Stimulated activated CD8-positive, alpha-beta memory T cell treated with anti-CD3 and anti-CD28 coated beads, Interleukin-4, amount 100 ng/mL, for 4 hours (primary cell): Measurements from ENCODE around the gene COL5A2.

Experiments
- DNase-seq, 2 donors: peaks; one replicate each; pipeline ENCODE4 v3.0.0-alpha.2; 2020; ENCODE audit warnings: low read depth in 2 of 2, low spot score in 1 of 2

COL5A2 gene

DNA sequence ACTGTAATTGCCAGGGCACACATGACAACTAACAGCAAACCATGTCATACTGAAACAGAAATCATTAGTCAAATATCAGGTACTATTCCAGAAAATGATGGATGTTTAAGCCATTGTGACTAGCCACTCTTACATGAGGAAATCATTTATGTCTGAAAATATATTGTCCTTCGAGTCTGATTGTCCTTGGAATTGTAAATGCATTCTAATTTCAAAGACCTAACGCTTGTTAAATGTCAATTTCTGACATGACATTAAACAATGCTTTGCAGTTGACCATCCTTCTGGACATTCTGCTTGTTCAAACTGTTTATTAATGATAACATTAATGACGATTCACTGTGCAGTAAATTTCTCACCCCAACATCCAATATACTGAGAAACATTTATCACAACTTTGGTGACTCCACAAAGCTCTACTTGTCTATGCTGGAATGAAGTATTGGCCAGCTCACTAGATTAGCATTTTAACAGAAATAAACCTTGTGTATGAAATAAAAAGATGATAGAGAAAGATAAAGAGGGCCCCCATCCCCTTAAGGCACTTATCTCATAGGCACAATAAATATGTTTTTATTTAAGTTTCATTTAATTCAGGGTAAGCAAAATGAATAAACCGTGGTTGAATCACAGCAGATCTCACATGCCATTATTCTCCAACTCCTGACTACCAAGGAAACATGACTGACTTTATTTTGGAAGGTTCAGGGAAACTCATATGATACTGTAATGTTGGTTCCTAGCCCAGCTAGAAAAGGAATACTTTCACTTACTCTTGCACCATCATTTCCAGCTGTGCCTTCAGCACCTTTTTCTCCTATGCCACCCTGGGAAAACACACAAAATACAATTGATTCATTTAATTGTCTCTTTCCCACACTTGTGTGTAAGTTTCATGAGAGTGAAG lies 123.1 kb downstream of the COL5A2 start:
- DNase-seq, result no peak

DNA sequence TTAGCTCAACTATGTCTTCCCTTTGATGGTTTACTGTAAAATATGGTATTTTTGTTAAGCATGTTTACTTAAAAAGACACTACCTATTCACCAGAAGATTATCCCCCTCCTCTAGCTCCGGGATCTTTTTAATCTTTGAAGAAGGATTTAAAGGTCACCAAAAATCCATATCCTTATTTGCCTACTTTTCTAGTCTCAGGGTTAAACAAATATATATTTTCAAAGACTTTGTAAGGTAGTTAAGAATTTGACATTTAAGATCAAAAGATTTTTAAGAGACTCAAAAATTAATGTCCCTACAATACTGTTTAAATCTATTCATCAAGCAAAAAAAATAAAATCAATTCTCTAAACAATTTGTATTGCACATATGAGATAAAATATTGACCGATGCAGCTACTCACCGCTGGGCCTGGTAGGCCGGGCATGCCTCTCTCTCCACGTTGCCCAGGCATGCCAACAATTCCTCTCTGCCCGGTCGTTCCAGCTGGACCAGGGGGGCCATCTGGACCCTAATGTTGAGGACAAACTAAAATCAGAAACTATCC lies 129.3 kb downstream of the COL5A2 start:
- no peak for DNase-seq

DNA sequence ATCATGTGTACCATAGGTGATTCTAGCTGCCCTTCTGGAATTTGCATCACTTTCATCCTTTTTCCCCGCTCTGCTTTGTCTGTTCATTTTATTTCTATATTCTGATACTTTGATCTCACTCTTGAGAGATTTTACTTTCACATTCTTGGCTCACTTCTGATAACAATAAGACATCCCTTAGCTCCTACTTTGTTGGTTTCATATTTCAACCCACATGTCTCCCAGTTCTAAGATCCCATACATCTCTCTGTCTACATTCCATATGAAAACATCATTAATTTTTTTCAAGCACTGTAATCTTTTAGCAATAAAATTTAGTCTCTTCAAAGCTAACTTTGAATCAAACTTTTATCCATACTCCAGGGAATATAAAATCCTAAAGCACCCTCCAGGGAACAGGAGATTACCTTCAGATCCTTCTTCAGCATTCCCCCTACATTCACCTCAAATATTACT lies 129.8 kb downstream of the COL5A2 start:
- DNase-seq, result no peak

DNA sequence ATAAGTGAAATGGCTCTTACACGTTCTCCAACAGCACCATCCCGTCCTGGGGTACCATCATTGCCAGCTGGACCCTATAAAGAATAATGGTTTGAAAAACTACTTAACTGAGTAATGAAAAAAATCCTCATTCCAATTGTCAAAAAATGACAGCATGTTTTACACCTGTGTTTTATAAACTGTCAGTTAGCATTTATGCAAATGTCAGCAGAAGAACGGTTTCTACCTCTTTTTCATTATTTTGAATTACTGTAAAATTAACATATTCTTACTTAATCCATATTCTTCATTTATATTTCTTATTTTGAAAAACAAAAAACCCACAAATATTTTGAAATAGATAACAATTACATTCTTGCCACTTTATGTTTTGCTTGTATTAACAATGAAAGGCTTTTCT lies 131.4 kb downstream of the COL5A2 start:
- DNase-seq, result no peak

DNA sequence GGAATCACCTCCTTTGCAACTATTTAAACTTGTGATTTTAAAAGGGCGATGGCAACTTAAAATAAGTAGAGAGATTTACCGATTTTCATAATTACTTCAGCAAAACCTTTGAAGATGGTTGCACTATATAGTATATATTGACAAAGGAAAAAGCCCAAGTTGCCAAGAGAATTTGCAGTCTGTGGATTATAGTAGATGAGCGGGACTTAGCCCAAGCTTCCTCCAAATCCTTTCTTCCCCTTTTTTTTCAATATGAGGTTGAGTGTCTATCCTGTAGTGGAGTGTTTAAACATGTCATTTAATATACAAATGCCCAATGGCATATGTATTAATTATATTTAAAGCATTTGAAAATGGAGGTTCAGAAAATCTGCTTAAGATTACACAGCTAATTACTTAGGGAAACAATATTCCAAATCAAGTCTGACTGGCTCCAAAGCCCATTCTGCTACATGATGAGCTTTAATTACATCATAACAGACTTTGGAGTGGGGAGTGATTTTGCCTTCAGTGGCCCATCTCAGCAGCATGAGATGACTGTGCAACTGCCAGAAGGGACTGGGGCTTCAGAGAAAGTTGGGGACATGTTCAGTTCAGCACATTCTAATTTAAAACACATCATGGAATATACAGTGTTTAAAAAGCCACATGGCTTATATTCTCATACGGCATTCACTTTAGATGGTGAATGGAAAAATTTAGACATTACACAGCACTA lies 132.2 kb downstream of the COL5A2 start:
- DNase-seq, result no peak

DNA sequence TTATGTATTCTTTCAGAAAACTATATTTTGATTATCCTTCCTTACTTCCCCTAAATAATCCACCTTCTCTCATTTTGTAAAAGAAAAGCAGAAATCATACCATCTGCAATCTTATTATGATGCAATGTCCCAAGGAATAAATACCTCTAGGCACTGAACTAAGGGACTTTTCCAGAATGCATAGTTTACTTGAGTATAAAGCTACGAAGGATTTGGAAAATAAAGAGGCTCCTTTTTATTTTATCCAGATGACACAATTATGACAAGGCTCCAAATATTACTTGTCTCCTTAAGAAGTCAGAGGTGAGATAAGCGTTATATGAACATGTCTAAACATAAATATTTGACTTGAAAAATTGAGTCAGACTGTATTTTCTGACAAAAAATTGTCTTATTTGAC lies 133.2 kb downstream of the COL5A2 start:
- no peak for DNase-seq

DNA sequence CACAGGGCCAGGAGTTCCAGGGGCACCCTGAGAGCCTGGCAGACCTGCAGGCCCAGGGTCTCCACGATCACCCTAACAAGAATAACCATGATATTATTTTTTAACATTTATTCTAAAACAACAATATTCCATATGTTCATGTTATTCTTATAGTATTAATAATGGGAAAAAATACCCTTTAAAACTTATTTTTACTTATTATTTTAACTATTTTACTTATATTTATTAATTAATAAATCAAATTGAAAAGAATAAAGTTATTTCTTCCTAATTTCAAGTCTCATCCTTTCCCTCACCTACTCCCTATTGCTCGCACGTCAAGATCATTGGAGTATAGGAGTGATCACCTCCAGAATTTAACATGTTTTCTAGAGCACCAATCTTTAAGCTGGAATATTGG lies 133.7 kb downstream of the COL5A2 start:
- DNase-seq, result no peak

DNA sequence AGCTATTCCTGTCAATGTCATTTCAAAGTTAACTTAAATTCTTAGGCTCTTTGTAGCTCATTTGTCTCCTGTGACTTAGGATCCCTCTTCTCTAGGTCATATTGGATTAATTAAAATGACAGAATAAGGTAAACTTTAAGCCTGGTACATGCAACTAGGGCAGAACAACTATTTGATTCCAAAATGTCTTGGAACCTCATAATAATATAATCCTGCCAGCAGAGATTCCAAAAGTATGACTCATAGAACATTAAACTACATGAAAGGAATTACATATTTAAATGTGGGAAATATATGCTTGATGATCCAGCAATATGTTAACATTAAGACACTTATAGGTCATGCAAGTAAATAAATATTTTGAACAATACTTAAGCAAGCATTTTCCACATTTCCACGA lies 142.0 kb downstream of the COL5A2 start:
- DNase-seq, result no peak

DNA sequence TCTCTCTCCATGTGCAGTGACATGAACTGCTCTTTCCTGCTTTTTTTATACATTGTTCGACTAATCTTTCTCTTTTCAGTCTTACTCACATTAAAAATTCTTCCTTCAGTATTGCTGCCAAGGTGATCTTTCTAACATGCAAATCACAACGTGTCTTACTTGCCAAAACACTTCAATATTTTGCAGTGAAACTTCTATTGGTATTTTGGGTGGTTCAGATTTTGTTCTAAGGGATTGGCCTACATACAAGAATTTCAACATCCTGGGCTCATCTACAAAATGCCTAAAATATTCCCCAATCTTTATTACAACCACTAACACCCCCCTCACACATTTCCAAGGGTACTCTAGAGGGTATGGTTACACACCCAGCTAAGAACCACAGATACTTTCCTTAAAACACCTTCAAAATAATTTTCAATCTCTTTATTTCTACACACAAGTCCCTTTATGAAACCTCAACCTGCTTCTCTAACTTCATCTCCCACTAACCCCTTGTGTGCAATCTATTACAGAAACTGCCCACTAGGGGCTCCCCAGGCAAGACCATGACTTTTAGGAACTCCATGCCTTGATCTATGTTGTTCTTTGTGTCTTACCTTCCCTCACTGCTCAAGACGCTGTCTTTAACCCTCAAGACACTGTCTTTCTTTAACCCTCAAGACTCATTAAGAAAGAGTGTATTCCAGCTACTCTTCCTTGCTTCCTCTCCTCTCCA lies 154.5 kb downstream of the COL5A2 start:
- DNase-seq, result no peak

DNA sequence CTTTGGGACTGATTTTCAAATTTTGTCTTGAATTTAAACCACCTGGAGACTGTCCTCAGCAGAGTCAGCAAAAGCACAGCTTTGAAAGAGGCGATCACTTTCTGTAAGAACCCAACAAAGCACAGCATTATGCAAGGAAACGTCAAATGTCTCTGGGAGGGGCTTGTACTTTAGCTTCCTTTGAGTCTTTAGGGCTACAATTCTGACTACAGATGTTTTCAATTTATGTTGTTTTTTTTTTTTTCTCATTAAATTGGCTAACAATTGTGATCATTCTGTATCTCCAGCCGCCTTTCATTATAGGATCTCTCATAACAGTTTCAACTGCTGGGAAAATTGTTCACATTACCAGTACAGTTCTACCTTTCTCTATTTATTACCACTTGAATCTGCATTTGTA lies 157.1 kb downstream of the COL5A2 start:
- no peak for DNase-seq

DNA sequence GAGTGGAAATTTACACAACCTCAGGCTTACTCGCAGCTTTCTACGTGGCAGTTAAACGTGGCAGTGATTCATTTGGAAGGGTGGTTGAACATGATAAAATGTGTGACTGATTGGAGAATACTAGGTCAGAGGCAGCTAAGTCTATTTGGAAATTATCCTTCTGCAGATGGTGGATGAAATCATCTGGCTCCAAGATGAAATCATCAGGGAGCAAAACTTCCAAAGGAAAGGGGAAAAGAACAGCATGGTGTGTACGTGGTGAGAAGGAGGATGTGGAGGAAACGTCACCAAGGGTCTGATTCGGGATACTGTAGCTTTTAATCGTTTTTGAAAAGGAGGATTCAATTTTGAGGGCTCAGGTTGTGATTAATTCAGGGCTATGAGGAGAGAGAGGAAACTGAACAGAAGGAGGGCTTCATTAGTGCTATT lies 157.5 kb downstream of the COL5A2 start:
- DNase-seq, result no peak

DNA sequence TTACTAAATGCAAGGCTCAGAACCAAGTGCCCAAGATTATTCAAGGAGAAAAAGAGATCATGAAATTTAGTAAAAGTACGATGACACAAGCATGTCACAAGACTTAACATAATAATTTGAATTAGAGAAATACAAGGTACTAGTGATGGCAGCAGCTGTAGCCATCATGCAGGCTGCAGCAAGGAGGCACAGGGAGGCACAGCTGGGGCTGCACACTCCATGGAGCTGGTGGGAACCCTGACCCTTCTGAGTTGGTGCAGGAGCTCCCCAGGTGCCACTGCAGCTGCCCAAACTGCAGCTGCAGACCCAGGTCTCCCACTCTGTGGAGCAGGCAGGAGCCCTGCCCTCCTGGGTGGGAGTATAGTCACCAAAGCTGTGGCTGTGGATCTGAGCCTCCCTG lies 159.4 kb downstream of the COL5A2 start:
- no peak for DNase-seq

DNA sequence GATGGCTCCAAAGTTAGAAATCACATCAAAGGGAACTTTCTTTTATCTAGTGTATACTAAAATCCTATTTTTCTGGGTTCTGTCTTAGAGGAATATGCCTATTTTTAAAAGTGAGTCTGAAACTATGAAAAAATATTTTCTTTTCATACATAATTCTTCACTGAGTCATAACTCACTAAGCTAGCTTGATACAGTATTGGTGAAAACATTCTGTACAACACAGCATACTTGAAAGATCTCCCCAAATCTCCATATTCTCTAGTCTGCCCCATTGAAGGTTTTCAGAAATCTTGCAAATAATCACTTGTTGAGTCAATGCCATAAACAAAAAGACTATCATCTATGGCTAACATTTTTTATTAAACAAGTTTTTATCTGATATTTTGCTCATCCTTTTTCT lies 160.9 kb downstream of the COL5A2 start:
- no peak for DNase-seq

DNA sequence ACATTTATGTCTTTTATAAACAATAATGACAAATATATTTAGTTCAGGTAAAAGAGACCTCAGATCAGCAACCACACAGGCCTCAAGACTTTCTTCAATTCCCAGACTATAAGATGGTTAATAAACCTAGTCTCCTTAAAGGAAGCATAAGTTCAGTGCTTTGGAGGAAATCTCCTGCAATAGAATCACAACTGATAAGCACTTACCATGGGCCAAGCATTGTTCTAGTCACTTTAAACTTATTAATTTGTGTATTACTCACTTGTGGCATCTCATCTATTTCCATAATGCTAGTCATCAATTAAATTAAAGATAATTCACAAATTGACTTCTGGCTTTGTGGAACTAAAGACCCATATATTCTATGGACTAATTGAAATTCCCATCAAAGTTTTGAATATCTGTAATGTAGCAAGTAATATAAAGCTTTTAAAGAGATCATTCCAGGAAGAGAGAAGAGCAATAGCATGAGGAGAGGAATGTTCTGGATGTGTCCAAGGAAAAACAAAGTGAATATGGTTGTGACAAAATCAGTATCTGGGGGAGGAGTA lies 163.2 kb downstream of the COL5A2 start:
- DNase-seq, result no peak

DNA sequence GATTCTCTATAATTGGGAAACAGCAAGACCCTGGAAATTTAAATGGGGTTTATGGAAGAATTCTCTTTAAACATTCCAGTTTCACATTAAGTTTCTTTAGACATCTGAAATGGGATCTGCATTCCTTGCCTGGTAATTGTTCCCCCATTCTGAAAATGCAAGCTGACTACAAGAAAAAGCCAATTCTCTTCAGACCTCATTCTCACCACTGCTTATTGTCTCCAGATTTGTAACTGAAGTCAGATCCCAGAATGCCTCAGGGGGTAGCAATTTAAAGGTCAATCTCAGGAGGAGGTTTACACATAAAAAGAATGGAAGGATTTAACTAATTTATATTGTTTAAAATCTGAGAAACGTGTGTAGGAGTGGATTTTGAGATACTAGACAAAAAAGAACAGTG lies 164.2 kb downstream of the COL5A2 start:
- DNase-seq, result no peak

DNA sequence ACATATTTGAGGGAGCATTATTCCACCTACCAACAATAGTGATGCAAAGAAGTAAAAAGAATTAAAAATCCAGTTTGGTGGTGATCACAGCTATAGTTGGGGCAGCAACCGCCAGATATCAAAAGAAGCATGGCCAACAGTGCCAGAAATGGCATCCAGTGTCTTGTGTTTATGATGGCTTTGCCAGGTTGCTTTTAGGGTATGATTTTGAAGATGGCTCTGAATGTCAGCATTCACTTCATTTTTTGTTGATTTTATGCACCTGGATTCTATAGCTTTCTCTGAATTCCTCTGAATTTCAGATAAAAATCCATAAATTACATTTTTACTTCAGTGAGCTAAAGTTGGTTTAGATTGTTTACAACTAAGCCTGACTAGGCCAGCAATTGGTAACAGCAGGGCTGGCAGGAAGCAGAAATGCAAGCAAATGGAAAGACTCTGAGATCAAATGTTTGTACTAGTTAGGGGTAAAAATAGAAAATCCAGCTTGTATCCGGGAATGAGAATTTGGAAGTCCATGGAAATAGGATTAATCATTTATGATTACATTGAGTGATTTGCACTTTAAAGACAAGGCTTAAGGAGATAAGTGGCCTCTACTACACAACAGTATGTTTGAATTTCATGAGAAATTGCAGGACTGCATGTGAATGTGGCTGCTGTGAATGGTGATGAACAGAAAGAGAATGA lies 165.0 kb downstream of the COL5A2 start:
- no peak for DNase-seq

DNA sequence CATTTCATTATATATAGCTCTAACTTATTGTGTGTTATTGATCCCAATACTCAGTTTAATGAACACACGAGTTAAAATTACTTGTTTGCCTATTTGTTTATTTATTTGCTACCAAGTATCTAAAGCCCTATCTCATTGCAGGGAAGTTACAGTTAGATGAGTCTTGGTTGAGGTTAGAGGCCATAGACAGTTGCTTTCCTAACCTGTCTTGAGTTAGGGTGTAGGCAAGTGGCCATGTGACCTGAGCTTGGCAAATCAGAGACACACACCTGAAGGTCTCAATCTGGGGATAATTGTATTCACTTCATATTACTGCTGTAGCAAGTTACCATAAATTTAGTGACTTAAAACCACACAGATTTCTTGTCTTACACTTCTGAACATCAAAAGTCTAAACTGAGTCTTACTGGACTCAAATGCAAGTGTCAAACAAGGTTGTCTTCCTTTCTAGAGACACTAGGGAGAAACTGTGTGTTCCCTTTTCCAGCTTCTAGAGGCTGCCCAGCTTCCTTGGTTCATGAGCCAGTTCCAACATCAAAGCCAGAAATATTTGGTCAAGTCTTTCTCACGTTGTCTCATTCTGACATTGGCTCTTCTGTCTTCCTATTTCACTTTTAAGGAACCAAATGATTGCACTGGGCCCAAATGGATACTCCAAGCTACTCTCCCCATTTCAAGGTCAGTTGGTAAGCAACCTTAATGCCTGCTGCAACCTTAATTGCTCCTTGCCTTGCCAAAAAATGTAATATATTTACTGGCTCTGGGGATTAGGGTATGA lies 165.7 kb downstream of the COL5A2 start:
- no peak for DNase-seq

DNA sequence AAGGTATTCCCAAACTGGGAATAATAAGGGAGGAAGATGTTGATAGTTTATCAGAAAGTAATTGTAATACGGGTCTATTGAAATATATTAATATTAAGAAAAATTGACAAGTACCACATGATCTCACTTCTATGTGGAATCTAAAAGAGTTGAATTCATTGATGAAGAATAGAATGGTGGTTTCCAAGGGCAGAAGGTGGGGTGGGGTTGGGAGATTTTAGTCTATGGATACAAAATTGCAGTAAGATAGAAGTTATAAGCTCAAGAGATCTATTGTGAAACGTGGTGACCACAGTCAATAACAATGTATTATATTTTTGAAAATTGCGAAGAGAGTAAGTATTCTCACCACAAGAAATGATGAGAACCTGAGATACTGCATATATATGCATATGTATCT lies 166.5 kb downstream of the COL5A2 start:
- DNase-seq, result no peak

DNA sequence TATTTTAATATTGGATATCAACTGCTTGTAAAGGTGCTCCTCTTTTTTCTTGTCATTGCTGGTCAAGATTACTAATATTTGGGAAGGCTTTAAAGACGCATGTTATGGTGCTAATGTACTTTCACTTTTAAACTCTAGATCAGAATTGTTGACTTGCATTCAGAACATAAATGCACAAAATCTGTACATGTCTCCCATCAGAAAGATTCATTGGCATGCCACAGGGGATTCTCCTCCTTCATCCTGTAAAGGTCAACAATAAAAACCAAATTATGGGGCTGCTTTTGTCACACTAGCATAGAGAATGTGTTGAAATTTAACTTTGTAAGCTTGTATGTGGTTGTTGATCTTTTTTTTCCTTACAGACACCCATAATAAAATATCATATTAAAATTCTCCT lies 167.2 kb downstream of the COL5A2 start:
- DNase-seq, result no peak

DNA sequence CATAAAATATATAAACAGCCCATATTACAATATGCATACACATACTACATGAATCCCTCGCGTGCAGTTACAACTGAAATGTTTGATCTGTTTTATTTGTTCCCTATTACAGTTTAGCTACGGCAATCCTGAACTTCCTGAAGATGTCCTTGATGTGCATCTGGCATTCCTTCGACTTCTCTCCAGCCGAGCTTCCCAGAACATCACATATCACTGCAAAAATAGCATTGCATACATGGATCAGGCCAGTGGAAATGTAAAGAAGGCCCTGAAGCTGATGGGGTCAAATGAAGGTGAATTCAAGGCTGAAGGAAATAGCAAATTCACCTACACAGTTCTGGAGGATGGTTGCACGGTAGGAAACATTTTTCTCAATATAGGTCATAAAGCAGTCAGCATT lies 169.0 kb downstream of the COL5A2 start:
- no peak for DNase-seq
